HCT116 (cell line): Measurements from ENCODE around the gene B3GALNT1.

Source experiments
- CTCF ChIP-seq, 3 experiments: fragments of 200-600 bp in 1 of 3; sonication (generic) in 1 of 3; IDR thresholded peaks in 2 of 3; conservative IDR thresholded peaks in 1 of 3; 2 replicates each; pipeline ENCODE4 v1.5.1; 2012 to 2017; ENCODE audit warnings: low read depth in 2 of 3, low read length in 2 of 3, antibody characterized with exemption in 1 of 3, borderline replicate concordance in 1 of 3, control low read depth in 1 of 3, mild to moderate bottlenecking in 1 of 3, mixed read lengths in 1 of 3, mixed run types in 1 of 3, moderate library complexity in 1 of 3; ENCODE audit not compliant: insufficient read depth in 1 of 3
- RAD21 ChIP-seq: IDR thresholded peaks from 2 replicates; pipeline ENCODE4 v1.6.1; 2012; ENCODE audit warnings: low read depth, mild to moderate bottlenecking

GRCh38 chr3:161148832-161149475, 43.8 kb upstream of the B3GALNT1 start:
- no peak for TF ChIP-seq RAD21
- TF ChIP-seq CTCF (IDR thresholded peaks at IDR 0.05 in 2 of 3, conservative IDR thresholded peaks at IDR 0.05 in 1 of 3; ENCODE audit: borderline replicate concordance in 1 of 3, insufficient read depth in 1 of 3, low read depth in 2 of 3, low read length in 2 of 3): no peak
